Right lobe of liver (tissue), 4 donors: Measurements from ENCODE around the gene POLN.

Experiments
- POLR2A ChIP-seq: fragments of 450-650 bp; IDR thresholded peaks from one replicate; pipeline ENCODE4 v1.6.1; 2017; ENCODE audit warnings: antibody characterized with exemption, mild to moderate bottlenecking
- TF ChIP-seq, protein P1 (sequence below), 4 donors: fragments of 200-600 bp in 3 of 4; fragments of 450-650 bp in 1 of 4; IDR thresholded peaks; one replicate each; pipeline versions ENCODE4 v1.5.1 to v1.8.0; 2016 to 2022; ENCODE audit warnings: antibody characterized with exemption in 4 of 4, mild to moderate bottlenecking in 2 of 4
- donor health status: DM: no; HTN: no; CAD: no.
- donor health status: DM: no; HTN: no; CAD: no.
- donor health status: DM: no; HTN: yes; CAD: no.

DNA sequence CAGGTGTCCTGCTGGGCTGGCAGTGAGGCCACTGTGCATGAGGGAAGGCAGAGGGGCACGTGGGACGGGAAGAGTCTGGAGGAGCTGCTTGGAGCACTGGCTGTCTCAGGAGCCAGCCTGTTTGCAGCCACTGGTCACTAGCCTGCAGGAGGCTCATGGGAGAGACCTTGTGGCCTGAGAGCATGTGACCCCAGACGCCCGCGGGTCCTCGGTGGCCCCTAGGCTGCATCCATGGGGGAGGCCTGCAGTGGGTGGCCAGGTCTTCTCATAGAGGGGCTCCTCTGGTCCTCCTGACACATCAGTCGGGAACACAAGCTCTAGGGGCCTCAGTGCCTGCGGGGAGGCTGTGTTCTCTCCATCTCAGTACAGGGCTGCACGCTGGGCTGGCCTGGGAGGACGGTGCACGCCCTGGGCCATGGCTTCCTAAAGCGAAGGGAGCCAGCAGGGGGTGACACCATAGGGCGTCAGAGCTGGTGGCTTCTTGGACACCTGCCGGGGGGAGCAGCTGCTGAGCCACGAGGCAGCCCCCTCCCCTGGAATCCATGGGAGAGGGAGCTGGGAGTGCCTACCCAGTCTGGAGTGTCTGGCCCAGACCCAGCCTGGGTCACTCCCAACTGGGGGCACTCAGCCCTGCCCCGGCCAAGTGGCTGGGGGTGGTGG, 170.5 kb downstream of the POLN start:
- TF ChIP-seq, protein P1, sequence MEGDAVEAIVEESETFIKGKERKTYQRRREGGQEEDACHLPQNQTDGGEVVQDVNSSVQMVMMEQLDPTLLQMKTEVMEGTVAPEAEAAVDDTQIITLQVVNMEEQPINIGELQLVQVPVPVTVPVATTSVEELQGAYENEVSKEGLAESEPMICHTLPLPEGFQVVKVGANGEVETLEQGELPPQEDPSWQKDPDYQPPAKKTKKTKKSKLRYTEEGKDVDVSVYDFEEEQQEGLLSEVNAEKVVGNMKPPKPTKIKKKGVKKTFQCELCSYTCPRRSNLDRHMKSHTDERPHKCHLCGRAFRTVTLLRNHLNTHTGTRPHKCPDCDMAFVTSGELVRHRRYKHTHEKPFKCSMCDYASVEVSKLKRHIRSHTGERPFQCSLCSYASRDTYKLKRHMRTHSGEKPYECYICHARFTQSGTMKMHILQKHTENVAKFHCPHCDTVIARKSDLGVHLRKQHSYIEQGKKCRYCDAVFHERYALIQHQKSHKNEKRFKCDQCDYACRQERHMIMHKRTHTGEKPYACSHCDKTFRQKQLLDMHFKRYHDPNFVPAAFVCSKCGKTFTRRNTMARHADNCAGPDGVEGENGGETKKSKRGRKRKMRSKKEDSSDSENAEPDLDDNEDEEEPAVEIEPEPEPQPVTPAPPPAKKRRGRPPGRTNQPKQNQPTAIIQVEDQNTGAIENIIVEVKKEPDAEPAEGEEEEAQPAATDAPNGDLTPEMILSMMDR (IDR thresholded peaks at IDR 0.05) = no peak
- TF ChIP-seq POLR2A = no peak
